GM12878 (cell line): ENCODE results near the gene PCDHGB1. TPM values are rescaled to one million over a fixed set of nuclear protein-coding genes. Genes with fewer than 3 reads are reported as not detected.

Experiments
- ATAC-seq: fragments of 200-7000 bp; cut with Tn5 transposase; 3 replicates; pipeline ENCODE4 v1.9.1; 2020; ENCODE audit warnings: mild to moderate bottlenecking, moderate library complexity
- BruUV-seq: library from RNA; stranded (reverse); fragments of 400-500 nt; replicated peaks from 2 replicates; lab custom pipeline; 2021; lab: Mats Ljungman, UMichigan
- CTCF ChIA-PET: fragments of 300-600 bp; sonication (Branson Sonifier 250); formaldehyde crosslinking; extraction: SDS; loops from one replicate; lab custom pipeline; 2021; ENCODE audit warnings: inconsistent platforms; lab: Yijun Ruan, JAX
- POLR2A ChIA-PET: fragments of 350-600 bp; formaldehyde crosslinking; extraction: SDS; loops from one replicate; lab custom pipeline; 2021; ENCODE audit warnings: inconsistent platforms; lab: Charles Lee
- RAD21 ChIA-PET: fragments of 300-600 bp; sonication (Branson Sonifier 250); formaldehyde crosslinking; loops from one replicate; lab custom pipeline; 2023; ENCODE audit warnings: antibody characterized with exemption; ENCODE audit not compliant: unreplicated experiment; lab: Charles Lee
- SMC1A ChIA-PET: fragments of 300-600 bp; sonication (Branson Sonifier 250); formaldehyde crosslinking; loops from one replicate; lab custom pipeline; 2023; ENCODE audit not compliant: unreplicated experiment, uncharacterized antibody; lab: Charles Lee
- DNase-seq: peaks from one replicate; pipeline ENCODE4 v3.0.0-alpha.2; 2011; ENCODE audit warnings: low read depth, low spot score
- FAIRE-seq: peaks from 3 replicates; lab custom pipeline; 2011; peaks lifted over from hg19 to GRCh38; lab: Jason Lieb, UNC
- H2AFZ ChIP-seq: 2 replicates; pipeline ENCODE4 v1.6.0; 2011; ENCODE audit warnings: low read depth, low read length, control low read depth; ENCODE audit not compliant: control insufficient read depth
- H3K27ac ChIP-seq: 2 replicates; pipeline ENCODE4 v1.5.1; 2011; ENCODE audit warnings: control low read depth; ENCODE audit not compliant: control insufficient read depth, insufficient read depth
- H3K27me3 ChIP-seq, 2 experiments: replicated peaks in 1 of 2; 2 replicates each; pipeline versions ENCODE4 v1.6.0 to v1.6.1; 2011; ENCODE audit warnings: low read length in 1 of 2; ENCODE audit not compliant: control insufficient read depth in 2 of 2, insufficient read depth in 2 of 2
- H3K36me3 ChIP-seq, 2 experiments: 2 replicates each; pipeline ENCODE4 v1.5.1; 2011; ENCODE audit warnings: low read length in 1 of 2; ENCODE audit not compliant: control insufficient read depth in 2 of 2, insufficient read depth in 2 of 2
- H3K4me1 ChIP-seq: 2 replicates; pipeline ENCODE4 v1.6.1; 2011; ENCODE audit warnings: mild to moderate bottlenecking, low read length, moderate library complexity, mixed read lengths; ENCODE audit not compliant: control insufficient read depth, insufficient read depth
- H3K4me2 ChIP-seq: 2 replicates; pipeline ENCODE4 v1.6.0; 2011; ENCODE audit warnings: control low read depth; ENCODE audit not compliant: control insufficient read depth, insufficient read depth
- H3K4me3 ChIP-seq: fragments of 200-600 bp; sonication (generic); 2 replicates; pipeline ENCODE4 v1.5.1; 2016
- H3K79me2 ChIP-seq: 2 replicates; pipeline ENCODE4 v1.6.0; 2011; ENCODE audit warnings: low read length; ENCODE audit not compliant: control insufficient read depth, insufficient read depth
- H3K9ac ChIP-seq: 2 replicates; pipeline ENCODE4 v1.8.0; 2011; ENCODE audit warnings: low read length, control low read depth, mixed read lengths; ENCODE audit not compliant: control insufficient read depth, insufficient read depth
- H3K9me3 ChIP-seq: replicated peaks from 3 replicates; pipeline ENCODE4 v1.5.1; 2011; ENCODE audit warnings: mild to moderate bottlenecking, low read length; ENCODE audit not compliant: control insufficient read depth, insufficient read depth
- H4K20me1 ChIP-seq: 2 replicates; pipeline ENCODE4 v1.6.0; 2011; ENCODE audit not compliant: control insufficient read depth, insufficient read depth
- ATF2 ChIP-seq: IDR thresholded peaks from 2 replicates; pipeline ENCODE4 v1.6.1; 2012; ENCODE audit warnings: low read length, inconsistent platforms
- FOXK2 ChIP-seq: fragments of 450-650 bp; IDR thresholded peaks from 2 replicates; pipeline ENCODE4 v1.6.1; 2017; ENCODE audit warnings: mild to moderate bottlenecking, moderate library complexity
- IRF3 ChIP-seq: fragments of 450-650 bp; IDR thresholded peaks from 2 replicates; pipeline ENCODE4 v1.6.1; 2014; ENCODE audit warnings: mild to moderate bottlenecking
- IRF5 ChIP-seq: fragments of 450-650 bp; IDR thresholded peaks from 2 replicates; pipeline ENCODE4 v1.6.1; 2017; ENCODE audit warnings: borderline replicate concordance
- MXI1 ChIP-seq: fragments of 150-350 bp; IDR thresholded peaks from 2 replicates; pipeline ENCODE4 v1.6.1; 2011; ENCODE audit warnings: low read depth, mild to moderate bottlenecking, inconsistent platforms, low read length, improper control_type of control experiment
- PBX3 ChIP-seq: IDR thresholded peaks from 2 replicates; pipeline ENCODE4 v1.6.1; 2011; ENCODE audit warnings: mild to moderate bottlenecking, low read depth, low read length, moderate library complexity; ENCODE audit not compliant: insufficient replicate concordance
- RELB ChIP-seq: fragments of 450-650 bp; IDR thresholded peaks from 2 replicates; pipeline ENCODE4 v1.6.1; 2017; ENCODE audit warnings: low read depth, mild to moderate bottlenecking, moderate library complexity
- SMARCA5 ChIP-seq: fragments of 450-650 bp; IDR thresholded peaks from 2 replicates; pipeline ENCODE4 v1.6.1; 2017; ENCODE audit warnings: mild to moderate bottlenecking
- SPI1 ChIP-seq: IDR thresholded peaks from 2 replicates; pipeline ENCODE4 v1.6.1; 2011; ENCODE audit warnings: low read depth, mild to moderate bottlenecking, low read length, moderate library complexity, borderline replicate concordance; ENCODE audit not compliant: insufficient read depth
- STAT3 ChIP-seq: IDR thresholded peaks from 2 replicates; pipeline ENCODE4 v1.6.1; 2011; ENCODE audit warnings: low read depth, low read length, improper control_type of control experiment
- YBX1 ChIP-seq: fragments of 450-650 bp; IDR thresholded peaks from 2 replicates; pipeline ENCODE4 v1.6.1; 2016; ENCODE audit warnings: antibody characterized with exemption
- WGBS: methylation state at CpG from one replicate; pipeline ENCODE4 v1.1.6; 2016; ENCODE audit warnings: low lambda C conversion rate; ENCODE audit not compliant: insufficient replicate concordance, insufficient coverage; ENCODE audit errors: missing lambda C conversion rate; 5-methylcytosine and 5-hydroxymethylcytosine counted together
- in situ Hi-C: fragments of 300-500 bp; cut with MboI; formaldehyde crosslinking; loops from 9 replicates; pipeline ENCODE4 v1.14.3; 2018; ENCODE audit warnings: mixed read lengths
- intact Hi-C: fragments of 100-400 bp; cut with micrococcal nuclease; formaldehyde crosslinking; loops from one replicate; pipeline ENCODE4 v1.14.2; 2022; ENCODE audit not compliant: unreplicated experiment
- polyA plus RNA-seq, 11 experiments: library from polyadenylated mRNA; depleted of rRNA in 4 of 11; unstranded in 6 of 11; stranded (reverse) in 5 of 11; fragments of >200 nt; fragmentation: Nextera tagmentation in 4 of 11; fragmentation: Illumina TruSeq in 1 of 11; extraction: Ambion mirVana in 4 of 11; extraction: Trizol in 1 of 11; gene quantifications; 1 replicate in 1 of 11; 2 replicates in 10 of 11; pipeline versions ENCODE4 v1.2.1 to v1.2.3, GENCODE V29; 2011 to 2016; ENCODE audit warnings: inconsistent platforms in 2 of 11, missing spikeins in 2 of 11, low read depth in 1 of 11
- total RNA-seq, 4 experiments: library from RNA; depleted of rRNA in 3 of 4; stranded (reverse); fragments of >200 nt in 3 of 4; fragmentation: Illumina TruSeq in 1 of 4; extraction: Trizol in 1 of 4; gene quantifications; 2 replicates each; pipeline versions ENCODE4 v1.2.1 to v1.2.3, GENCODE V29; 2013 to 2021

PCDHGB1 gene
- total and polyA plus RNA-seq, 10 of the 15 experiments (the other 5 are each of a cell fraction or from before 2014, with no cell fraction given), result 0.04 to 0.40 (median 0.08) TPM; not detected in 2

- H2AFZ ChIP-seq, result no peak overlapping the region
- CTCF ChIA-PET, result interaction anchor here (1.6 to 2.8 kb wide), 2 partner anchors 9 to 20 kb away, joined by 6 to 8 read pairs; partner anchors contain the start of gene PCDHGB3
- no peak overlapping the region for H3K4me2 ChIP-seq
- DNase-seq (no peak), ATAC-seq (no peak), FAIRE-seq (no peak)
- in situ Hi-C loops (no loop called here), intact Hi-C loops (no loop called here)
- H3K79me2 ChIP-seq, result no peaks in the 10 kb centered on the region
- POLR2A ChIA-PET, result no interaction called here
- H4K20me1 ChIP-seq, result no peaks in the 10 kb centered on the region
- SMC1A ChIA-PET, result no interaction called here
- no peaks in the 10 kb centered on the region for H3K36me3 ChIP-seq
- H3K27ac ChIP-seq, result no peak overlapping the region
- H3K4me1 ChIP-seq, result no peaks in the 10 kb centered on the region
- H3K9ac ChIP-seq, result no peak overlapping the region
- WGBS, result 86% methylated on average over 73 of the region's 77 CpGs
- BruUV-seq, result no TSS peak
- H3K27me3 ChIP-seq, result no peaks in the 10 kb centered on the region
- RAD21 ChIA-PET, result no interaction called here
- peaks cover 5% of the 10 kb centered on the region; the same call in 2 of the 3 replicates for H3K9me3 ChIP-seq
- no peak overlapping the region for H3K4me3 ChIP-seq
- TF ChIP-seq IRF5 (no peak), PBX3 (no peak), FOXK2 (no peak), RELB (no peak), STAT3 (no peak), IRF3 (no peak), YBX1 (no peak), SPI1 (no peak), MXI1 (no peak), SMARCA5 (no peak), ATF2 (no peak)
Measured at GRCh38 chr5:141389153-141390042, 39.5 kb downstream of the PCDHGB1 start.
